ENCODE data around the gene WDR88. TPM values are rescaled to one million over a fixed set of nuclear protein-coding genes. Genes with fewer than 3 reads are reported as not detected.

The WDR88 gene
- total RNA-seq, 6 donors from 2014 or later = 0.34 TPM; not detected in 5

DNA sequence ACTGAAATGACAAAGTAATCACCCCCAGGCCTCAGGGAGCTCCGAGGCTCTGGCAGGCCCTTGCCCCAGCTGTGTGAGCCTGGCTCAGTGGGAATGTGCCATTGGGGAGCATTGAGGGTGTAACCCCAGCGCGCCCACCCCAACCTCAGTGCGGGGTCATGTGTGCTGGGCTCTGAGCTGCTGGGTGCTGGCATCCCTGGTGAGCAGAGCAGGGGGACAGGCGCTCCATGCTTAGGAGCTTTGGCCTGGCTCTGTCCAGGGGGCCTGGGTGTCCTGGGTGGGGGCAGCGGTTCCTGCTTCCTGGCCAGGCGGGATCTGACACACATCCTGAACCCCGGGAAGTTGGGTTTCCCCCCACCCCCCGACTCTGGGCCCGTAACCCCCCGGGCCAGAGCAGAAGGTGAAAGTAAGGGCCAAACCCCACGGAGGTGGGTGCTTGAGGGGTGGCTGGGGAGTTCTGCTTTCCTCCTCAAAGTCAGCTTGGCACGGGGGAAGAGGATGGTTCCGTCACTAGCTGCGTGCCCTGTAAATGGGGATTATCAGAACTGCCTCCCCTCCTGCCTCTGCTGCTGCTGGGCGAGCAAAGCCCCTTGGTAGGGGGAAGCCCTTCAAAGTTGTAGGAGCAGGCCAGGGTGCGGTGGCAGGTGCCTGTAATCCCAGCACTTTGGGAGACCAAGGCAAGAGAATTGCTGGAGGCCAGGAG lies 63.9 kb downstream of the WDR88 start:
- H3K27ac ChIP-seq = no peak overlapping the region
- H3K4me1 ChIP-seq = peaks cover 8 to 22% (median 11%) of the 10 kb centered on the region in 4 donors
- peak in 1 of 2 donors; percentile 68 for DNase-seq
- WGBS, 2 donors = 68 to 99% methylated on average over 6 to 12 of the region's 17 CpGs
- peak overlapping the region in 3 of 4 donors; percentile 70 for H3K4me3 ChIP-seq
- TF ChIP-seq EP300 (IDR thresholded peaks at IDR 0.05) = no peak
- TF ChIP-seq POLR2A (IDR thresholded peaks at IDR 0.05) = no peak
- TF ChIP-seq, protein P1, sequence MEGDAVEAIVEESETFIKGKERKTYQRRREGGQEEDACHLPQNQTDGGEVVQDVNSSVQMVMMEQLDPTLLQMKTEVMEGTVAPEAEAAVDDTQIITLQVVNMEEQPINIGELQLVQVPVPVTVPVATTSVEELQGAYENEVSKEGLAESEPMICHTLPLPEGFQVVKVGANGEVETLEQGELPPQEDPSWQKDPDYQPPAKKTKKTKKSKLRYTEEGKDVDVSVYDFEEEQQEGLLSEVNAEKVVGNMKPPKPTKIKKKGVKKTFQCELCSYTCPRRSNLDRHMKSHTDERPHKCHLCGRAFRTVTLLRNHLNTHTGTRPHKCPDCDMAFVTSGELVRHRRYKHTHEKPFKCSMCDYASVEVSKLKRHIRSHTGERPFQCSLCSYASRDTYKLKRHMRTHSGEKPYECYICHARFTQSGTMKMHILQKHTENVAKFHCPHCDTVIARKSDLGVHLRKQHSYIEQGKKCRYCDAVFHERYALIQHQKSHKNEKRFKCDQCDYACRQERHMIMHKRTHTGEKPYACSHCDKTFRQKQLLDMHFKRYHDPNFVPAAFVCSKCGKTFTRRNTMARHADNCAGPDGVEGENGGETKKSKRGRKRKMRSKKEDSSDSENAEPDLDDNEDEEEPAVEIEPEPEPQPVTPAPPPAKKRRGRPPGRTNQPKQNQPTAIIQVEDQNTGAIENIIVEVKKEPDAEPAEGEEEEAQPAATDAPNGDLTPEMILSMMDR (IDR thresholded peaks at IDR 0.05) = no peak
- TF ChIP-seq POLR2AphosphoS5 (IDR thresholded peaks at IDR 0.05) = no peak
- H3K9me3 ChIP-seq = no peaks in the 10 kb centered on the region
- H3K27me3 ChIP-seq = no peaks in the 10 kb centered on the region
- ATAC-seq (ENCODE audit: low FRiP score in 2 of 2) = no peak
- H3K36me3 ChIP-seq = no peaks in the 10 kb centered on the region

DNA sequence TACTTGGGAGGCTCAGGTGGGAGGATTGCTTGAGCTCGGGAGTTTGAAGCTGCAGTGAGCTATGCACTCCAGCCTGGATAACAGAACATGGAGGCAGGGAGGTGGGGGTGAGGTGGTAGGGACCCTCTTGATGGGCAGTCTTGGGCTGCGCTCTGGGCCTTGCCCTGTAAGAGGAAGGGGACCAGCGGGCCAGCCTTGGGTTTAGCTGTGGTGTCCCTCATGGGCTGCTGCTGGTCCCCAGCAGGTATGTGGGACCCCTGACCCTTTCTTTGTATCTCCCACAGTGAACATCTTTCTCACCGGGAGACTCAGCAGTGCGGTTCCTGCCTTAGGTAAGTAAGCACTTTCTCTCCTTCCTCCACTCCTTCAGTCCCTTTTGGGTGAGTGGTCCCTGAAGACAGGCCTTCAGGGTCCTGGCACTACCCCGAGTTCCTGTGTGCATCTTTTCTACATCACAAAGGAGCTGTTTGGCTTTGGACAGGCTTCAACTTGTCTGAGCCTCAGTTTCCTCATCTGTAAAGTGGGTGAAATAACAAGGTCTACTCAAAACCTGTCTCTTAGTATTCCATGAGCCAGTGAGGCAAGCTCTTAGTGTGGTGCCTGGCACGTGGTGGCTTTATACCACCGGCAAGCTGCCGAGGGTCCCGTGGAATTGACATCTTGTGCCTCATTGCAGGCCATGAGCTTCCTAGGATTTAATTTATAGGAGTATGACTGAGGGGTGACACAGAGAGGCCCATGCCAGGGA lies 64.7 kb downstream of the WDR88 start:
- TF ChIP-seq, protein P1 (IDR thresholded peaks at IDR 0.05) = no peak
- no peak for TF ChIP-seq POLR2AphosphoS5 (IDR thresholded peaks at IDR 0.05)
- TF ChIP-seq POLR2A (IDR thresholded peaks at IDR 0.05) = no peak
- TF ChIP-seq EP300 (IDR thresholded peaks at IDR 0.05) = no peak
- no peaks in the 10 kb centered on the region for H3K9me3 ChIP-seq
- DNase-seq = no peak
- no peak for ATAC-seq (ENCODE audit: low FRiP score in 2 of 2)
- no peaks in the 10 kb centered on the region for H3K27me3 ChIP-seq
- H3K27ac ChIP-seq = no peak overlapping the region
- H3K4me1 ChIP-seq = peaks cover 8 to 22% (median 11%) of the 10 kb centered on the region in 4 donors
- H3K36me3 ChIP-seq = no peaks in the 10 kb centered on the region
- H3K4me3 ChIP-seq = no peak overlapping the region
- WGBS, 2 donors = 89 to 95% methylated on average over 10 of the region's 10 CpGs

DNA sequence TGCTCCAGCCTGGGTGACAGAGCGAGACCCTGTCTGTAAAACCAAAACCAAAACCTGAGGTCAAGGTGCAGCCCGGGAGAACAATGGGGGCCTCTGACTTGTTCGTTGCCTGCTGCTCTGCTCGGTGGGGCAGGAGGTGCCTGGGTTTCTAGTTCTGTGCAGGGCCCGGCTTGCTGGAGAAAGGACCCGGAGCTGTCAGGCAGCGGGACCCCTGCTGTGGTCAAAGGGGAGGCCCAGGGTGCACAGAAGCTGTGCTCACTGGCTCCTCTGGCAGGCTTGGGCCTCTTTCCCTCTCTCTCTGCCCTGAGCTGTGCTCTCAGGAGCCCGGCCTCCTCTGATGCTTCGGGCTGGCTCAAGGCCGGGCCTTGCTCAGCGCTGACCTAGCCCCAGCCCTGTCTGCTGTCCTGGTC lies 65.7 kb downstream of the WDR88 start:
- TF ChIP-seq, protein P1 (IDR thresholded peaks at IDR 0.05) = no peak
- TF ChIP-seq POLR2A (IDR thresholded peaks at IDR 0.05) (no peak), POLR2AphosphoS5 (IDR thresholded peaks at IDR 0.05) (no peak), EP300 (IDR thresholded peaks at IDR 0.05) (no peak)
- peak in 1 of 2 donors; percentile 59 for DNase-seq
- WGBS, 2 donors = 85 to 90% methylated on average over 2 to 11 of the region's 11 CpGs
- Histone ChIP-seq H3K9me3 (no peaks in the 10 kb centered on the region), H3K36me3 (no peaks in the 10 kb centered on the region), H3K27me3 (no peaks in the 10 kb centered on the region), H3K4me1 (peaks cover 8 to 22% (median 11%) of the 10 kb centered on the region in 4 donors), H3K4me3 (no peak overlapping the region), H3K27ac (no peak overlapping the region)
- no peak for ATAC-seq (ENCODE audit: low FRiP score in 2 of 2)

DNA sequence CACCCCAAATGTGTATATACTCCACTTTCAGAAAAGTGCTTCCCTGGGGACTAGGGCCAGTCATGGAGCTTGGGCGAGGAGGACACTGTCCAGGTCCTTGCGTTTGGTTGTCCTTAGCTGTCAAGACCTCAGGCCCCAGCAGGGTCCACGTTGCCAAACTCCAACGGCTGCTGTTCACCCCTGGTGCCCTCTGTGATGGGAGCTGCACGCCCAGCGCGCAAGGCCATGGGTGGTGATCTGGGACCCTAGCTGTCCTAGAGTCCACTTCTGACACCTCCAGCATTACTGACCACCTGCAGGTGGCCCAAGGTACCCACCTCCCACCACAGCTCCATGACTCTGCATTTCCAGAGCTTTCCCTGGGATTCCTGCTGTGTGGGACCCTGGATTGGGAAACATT lies 66.3 kb downstream of the WDR88 start:
- Histone ChIP-seq H3K36me3 (peaks cover 0 to 4% (median 0%) of the 10 kb centered on the region in 4 donors), H3K4me3 (no peak overlapping the region), H3K27ac (no peak overlapping the region), H3K4me1 (peaks cover 8 to 22% (median 11%) of the 10 kb centered on the region in 4 donors), H3K9me3 (no peaks in the 10 kb centered on the region), H3K27me3 (no peaks in the 10 kb centered on the region)
- no peak for ATAC-seq (ENCODE audit: low FRiP score in 2 of 2)
- 86 to 97% methylated on average over 5 to 7 of the region's 7 CpGs for WGBS, 2 donors
- peak in 1 of 2 donors; percentile 44 for DNase-seq
- TF ChIP-seq, protein P1 (IDR thresholded peaks at IDR 0.05) = no peak
- TF ChIP-seq POLR2A (IDR thresholded peaks at IDR 0.05) (no peak), POLR2AphosphoS5 (IDR thresholded peaks at IDR 0.05) (no peak), EP300 (IDR thresholded peaks at IDR 0.05) (no peak)
